ENCODE data around the gene SORCS2.

DNA sequence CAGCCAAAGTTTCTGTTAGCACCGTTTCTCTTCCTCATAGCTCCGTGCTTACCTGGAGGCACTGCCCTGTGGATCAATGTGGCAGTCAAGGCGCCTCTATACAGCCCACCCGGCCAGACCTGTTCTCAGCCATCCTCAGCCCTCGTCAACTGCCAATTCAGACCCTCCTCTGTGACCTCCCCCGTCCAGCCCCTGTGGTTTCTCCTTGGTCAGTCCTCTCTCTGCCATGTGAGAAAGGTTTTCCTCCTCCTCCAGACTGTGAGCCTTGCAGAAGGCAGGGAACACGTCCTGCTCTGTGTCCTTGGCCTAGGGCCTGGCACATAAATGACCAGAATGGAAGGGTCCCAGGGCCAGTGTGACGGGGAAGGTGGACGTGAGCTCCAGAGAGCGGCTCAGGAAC lies 417.0 kb downstream of the SORCS2 start:
- TF ChIP-seq YY1 (IDR thresholded peaks at IDR 0.05; ENCODE audit: insufficient read depth, insufficient read length) (no peak), ZNF274 (IDR thresholded peaks at IDR 0.05; ENCODE audit: low read depth, low read length) (no peak)
